K562 (cell line): ENCODE results near the gene LRP6. TPM values are rescaled to one million over a fixed set of nuclear protein-coding genes. Genes with fewer than 3 reads are reported as not detected.

Source experiments
- ATAC-seq: fragments of 200-7000 bp; cut with Tn5 transposase; 3 replicates; pipeline ENCODE4 v1.9.1; 2020; ENCODE audit warnings: moderate library complexity
- BruUV-seq: library from RNA; stranded (reverse); fragments of 400-500 nt; replicated peaks from 2 replicates; lab custom pipeline; 2021; lab: Mats Ljungman, UMichigan
- CTCF ChIA-PET: fragments of 300-600 bp; formaldehyde crosslinking; extraction: SDS; loops from one replicate; lab custom pipeline; 2021; ENCODE audit warnings: low intra/inter-chr PET ratio; lab: Yijun Ruan, JAX
- POLR2A ChIA-PET: fragments of 300-600, 350-650 bp; sonication (Branson Sonifier 250); formaldehyde crosslinking; extraction: SDS; loops from one replicate; lab custom pipeline; 2021; ENCODE audit warnings: antibody characterized with exemption, inconsistent platforms; lab: Yijun Ruan, JAX
- DNase-seq, 4 experiments: peaks; one replicate each; pipeline versions ENCODE4 v3.0.0 to v3.0.0-alpha.2; 2011 to 2018; ENCODE audit warnings: low spot score in 3 of 4, mixed read lengths in 3 of 4; ENCODE audit errors: extremely low read depth in 1 of 4
- FAIRE-seq: peaks from 2 replicates; lab custom pipeline; 2011; peaks lifted over from hg19 to GRCh38; lab: Jason Lieb, UNC
- H2AFZ ChIP-seq: 2 replicates; pipeline ENCODE4 v1.6.0; 2011; ENCODE audit warnings: low read depth, low read length, control low read depth, inconsistent platforms
- H3K27ac ChIP-seq: fragments of 200-600 bp; 3 replicates; pipeline ENCODE4 v1.8.0; 2011; ENCODE audit warnings: low read depth, mild to moderate bottlenecking, control low read depth, inconsistent platforms, low read length, moderate library complexity, mixed read lengths; ENCODE audit errors: extremely low read depth
- H3K27me3 ChIP-seq, 2 experiments: fragments of 300-600 bp in 1 of 2; 2 replicates in 1 of 2; 3 replicates in 1 of 2; pipeline versions ENCODE4 v1.6.0 to v1.8.0; 2011; ENCODE audit warnings: inconsistent platforms in 2 of 2, low read length in 2 of 2, mild to moderate bottlenecking in 1 of 2, mixed read lengths in 1 of 2, moderate library complexity in 1 of 2; ENCODE audit not compliant: control insufficient read depth in 2 of 2, insufficient read depth in 2 of 2
- H3K36me3 ChIP-seq: fragments of 300-600 bp; 3 replicates; pipeline ENCODE4 v1.8.0; 2011; ENCODE audit warnings: mild to moderate bottlenecking, low read length, inconsistent platforms; ENCODE audit not compliant: control insufficient read depth, insufficient read depth
- H3K4me1 ChIP-seq, 2 experiments: fragments of 200-600 bp in 1 of 2; replicated peaks in 1 of 2; 2 replicates in 1 of 2; 3 replicates in 1 of 2; pipeline versions ENCODE4 v1.5.1 to v1.8.0; 2011; ENCODE audit warnings: inconsistent platforms in 2 of 2, low read length in 2 of 2, mild to moderate bottlenecking in 1 of 2, mixed read lengths in 1 of 2, moderate library complexity in 1 of 2; ENCODE audit not compliant: control insufficient read depth in 2 of 2, insufficient read depth in 2 of 2
- H3K4me2 ChIP-seq: 2 replicates; pipeline ENCODE4 v1.6.1; 2011; ENCODE audit warnings: low read length, control low read depth, inconsistent platforms, mixed read lengths; ENCODE audit not compliant: insufficient read depth
- H3K4me3 ChIP-seq: fragments of 200-600 bp; sonication (generic), shearing (Covaris generic); 2 replicates; pipeline ENCODE4 v1.5.1; 2016; ENCODE audit warnings: control low read depth, inconsistent platforms
- H3K79me2 ChIP-seq: fragments of 200-600 bp; 3 replicates; pipeline ENCODE4 v1.8.0; 2011; ENCODE audit warnings: low read length, inconsistent platforms; ENCODE audit not compliant: control insufficient read depth, insufficient read depth
- H3K9ac ChIP-seq, 2 experiments: 2 replicates each; pipeline versions ENCODE4 v1.6.0 to v1.6.1; 2011; ENCODE audit warnings: low read depth in 2 of 2, low read length in 2 of 2, control low read depth in 1 of 2, inconsistent platforms in 1 of 2, mild to moderate bottlenecking in 1 of 2, mixed read lengths in 1 of 2; ENCODE audit not compliant: insufficient read depth in 1 of 2
- H3K9me1 ChIP-seq: one replicate; pipeline ENCODE4 v1.6.0; 2011; ENCODE audit warnings: inconsistent platforms, mild to moderate bottlenecking, low read length, moderate library complexity; ENCODE audit not compliant: control insufficient read depth, insufficient read depth
- H3K9me3 ChIP-seq: replicated peaks from 2 replicates; pipeline ENCODE4 v1.5.1; 2011; ENCODE audit warnings: low read depth, low read length, inconsistent platforms; ENCODE audit not compliant: control insufficient read depth, insufficient read depth
- H4K20me1 ChIP-seq: replicated peaks from 2 replicates; pipeline ENCODE4 v1.6.1; 2011; ENCODE audit warnings: low read length, inconsistent platforms, mixed read lengths; ENCODE audit not compliant: control insufficient read depth, insufficient read depth
- ARID2 ChIP-seq: fragments of 450-650 bp; IDR thresholded peaks from 2 replicates; pipeline ENCODE4 v1.6.1; 2017; ENCODE audit warnings: antibody characterized with exemption, mild to moderate bottlenecking
- NCOA4 ChIP-seq: fragments of 450-650 bp; IDR thresholded peaks from 2 replicates; pipeline ENCODE4 v1.6.1; 2018; ENCODE audit warnings: mild to moderate bottlenecking; ENCODE audit not compliant: partially characterized antibody
- PTRF ChIP-seq: fragments of 450-650 bp; IDR thresholded peaks from 2 replicates; pipeline ENCODE4 v1.6.1; 2016; ENCODE audit warnings: mild to moderate bottlenecking, missing genetic modification characterization, missing compliant biosample characterization
- ZC3H11A ChIP-seq: IDR thresholded peaks from 2 replicates; pipeline ENCODE4 v1.6.1; 2012; ENCODE audit warnings: low read depth, low read length, improper control_type of control experiment
- ZNF589 ChIP-seq: fragments of 200-800 bp; sonication (Bioruptor generic); IDR thresholded peaks from 2 replicates; pipeline ENCODE4 v1.6.1; 2016; ENCODE audit warnings: low read depth, missing genetic modification characterization, missing compliant biosample characterization
- ZSCAN29 ChIP-seq: fragments of 450-650 bp; IDR thresholded peaks from 2 replicates; pipeline ENCODE4 v1.6.1; 2017
- WGBS: fragments of 100-300 bp; shearing (Covaris generic); methylation state at CpG from one replicate; pipeline ENCODE4 v1.1.6; 2016; ENCODE audit warnings: low coverage, mixed read lengths; ENCODE audit not compliant: insufficient coverage; ENCODE audit errors: missing lambda C conversion rate; 5-methylcytosine and 5-hydroxymethylcytosine counted together
- in situ Hi-C: fragments of 300-500 bp; cut with MboI; formaldehyde crosslinking; loops from 4 replicates; pipeline ENCODE4 v1.15.0; 2018; ENCODE audit warnings: inconsistent platforms, mixed read lengths
- intact Hi-C: fragments of 100-400 bp; cut with micrococcal nuclease; formaldehyde crosslinking; loops from 2 replicates; pipeline ENCODE4 v1.14.2; 2022
- polyA plus RNA-seq, 8 experiments: library from polyadenylated mRNA; depleted of rRNA in 4 of 8; stranded (reverse) in 5 of 8; unstranded in 3 of 8; fragments of >200 nt; fragmentation: Nextera tagmentation in 2 of 8; fragmentation: Illumina TruSeq in 1 of 8; extraction: Ambion mirVana in 2 of 8; extraction: Trizol in 1 of 8; gene quantifications; 2 replicates each; pipeline versions ENCODE4 v1.2.1 to v1.2.3, GENCODE V29; 2011 to 2014; ENCODE audit warnings: inconsistent platforms in 1 of 8, missing spikeins in 1 of 8
- total RNA-seq, 7 experiments: library from RNA; depleted of rRNA in 6 of 7; stranded (reverse); fragments of >200 nt in 6 of 7; fragmentation: Illumina TruSeq in 2 of 7; extraction: Trizol in 2 of 7; gene quantifications; 2 replicates each; pipeline versions ENCODE4 v1.2.1 to v1.2.3, GENCODE V29; 2011 to 2021; ENCODE audit warnings: low replicate concordance in 1 of 7
- TF ChIP-seq, protein P1 (sequence below): fragments of 250-450 bp; sonication (Bioruptor Pico); IDR thresholded peaks from 2 replicates; pipeline ENCODE4 v1.8.0; 2022; ENCODE audit warnings: inconsistent platforms, mild to moderate bottlenecking, moderate library complexity, borderline replicate concordance

LRP6 gene
- total and polyA plus RNA-seq, 9 of the 15 experiments (the other 6 are each of a cell fraction or from before 2014, with no cell fraction given), result 3.0 to 17.0 (median 10.8) TPM

DNA sequence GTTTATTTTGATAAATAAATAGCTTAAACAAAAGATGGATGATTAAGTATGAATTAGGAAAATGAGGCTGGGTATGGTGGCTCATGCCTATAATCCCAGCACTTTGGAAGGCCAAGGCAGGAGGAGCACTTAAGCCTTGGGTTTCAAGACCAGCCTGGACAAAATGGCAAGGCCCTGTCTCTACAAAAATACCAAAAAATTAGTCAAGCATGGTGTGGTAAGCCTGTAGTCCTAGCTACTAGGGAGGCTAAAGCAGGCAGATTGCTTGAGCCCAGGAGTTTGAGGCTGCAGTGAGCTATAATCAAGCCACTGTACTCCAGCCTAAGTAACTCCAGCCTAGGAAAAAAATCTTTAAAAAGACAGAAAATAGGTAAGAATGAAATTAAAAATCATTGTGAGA, 100.1 kb downstream of the LRP6 start:
- Histone ChIP-seq H3K36me3 (peaks cover 9% of the 10 kb centered on the region; the same call in 1 of the 3 replicates), H2AFZ (no peak overlapping the region), H3K79me2 (no peaks in the 10 kb centered on the region; the same call in 2 of the 3 replicates), H3K9me1 (no peaks in the 10 kb centered on the region), H3K27ac (no peak overlapping the region), H3K4me1 (no peaks in the 10 kb centered on the region; a peak in 1 of 5 replicates), H3K4me3 (no peak overlapping the region), H4K20me1 (no peaks in the 10 kb centered on the region), H3K4me2 (no peak overlapping the region), H3K9ac (no peak overlapping the region), H3K27me3 (no peaks in the 10 kb centered on the region), H3K9me3 (no peaks in the 10 kb centered on the region)
- TF ChIP-seq NCOA4, result no peak
- no peak for TF ChIP-seq ZNF589 (CRISPR knock-in tag)
- no peak for TF ChIP-seq ZSCAN29
- in situ Hi-C loops, result no loop called here
- no peak for ATAC-seq
- intact Hi-C loops, result no loop called here
- CTCF ChIA-PET, result no interaction called here
- POLR2A ChIA-PET, result interaction anchor here (2.1 kb wide), 1 partner anchor 15 kb away, joined by 4 read pairs; no protein-coding TSS in a partner anchor
- DNase-seq, result no peak
- no peak for FAIRE-seq
- BruUV-seq, result no TSS peak

GRCh38 chr12:12159988-12160387, 106.9 kb downstream of the LRP6 start:
- H3K4me1 ChIP-seq, result no peaks in the 10 kb centered on the region
- no peak for ATAC-seq
- BruUV-seq, result no TSS peak
- no peak overlapping the region for H3K9ac ChIP-seq
- no peak overlapping the region for H3K4me2 ChIP-seq
- no peaks in the 10 kb centered on the region for H4K20me1 ChIP-seq
- intact Hi-C loops (no loop called here), in situ Hi-C loops (no loop called here)
- 100% methylated on average over 1 of the region's 1 CpG for WGBS
- H3K27ac ChIP-seq, result no peak overlapping the region
- no peak for DNase-seq
- no peaks in the 10 kb centered on the region for H3K9me3 ChIP-seq
- no peak for TF ChIP-seq ARID2
- no peak for TF ChIP-seq ZC3H11A
- TF ChIP-seq, protein P1, sequence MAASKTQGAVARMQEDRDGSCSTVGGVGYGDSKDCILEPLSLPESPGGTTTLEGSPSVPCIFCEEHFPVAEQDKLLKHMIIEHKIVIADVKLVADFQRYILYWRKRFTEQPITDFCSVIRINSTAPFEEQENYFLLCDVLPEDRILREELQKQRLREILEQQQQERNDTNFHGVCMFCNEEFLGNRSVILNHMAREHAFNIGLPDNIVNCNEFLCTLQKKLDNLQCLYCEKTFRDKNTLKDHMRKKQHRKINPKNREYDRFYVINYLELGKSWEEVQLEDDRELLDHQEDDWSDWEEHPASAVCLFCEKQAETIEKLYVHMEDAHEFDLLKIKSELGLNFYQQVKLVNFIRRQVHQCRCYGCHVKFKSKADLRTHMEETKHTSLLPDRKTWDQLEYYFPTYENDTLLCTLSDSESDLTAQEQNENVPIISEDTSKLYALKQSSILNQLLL, result no peak
- no peak for TF ChIP-seq PTRF (tag)
- H3K4me3 ChIP-seq, result no peak overlapping the region
- ChIA-PET POLR2A (no interaction called here), CTCF (no interaction called here)
- no peaks in the 10 kb centered on the region for H3K27me3 ChIP-seq
- no peaks in the 10 kb centered on the region for H3K9me1 ChIP-seq
- H3K36me3 ChIP-seq, result peaks cover 29% of the 10 kb centered on the region; the same call in 2 of the 3 replicates
- FAIRE-seq, result no peak
- H3K79me2 ChIP-seq, result no peaks in the 10 kb centered on the region; the same call in 2 of the 3 replicates
- H2AFZ ChIP-seq, result no peak overlapping the region
